ENCODE results near the gene PRRT2. TPM values are rescaled to one million over a fixed set of nuclear protein-coding genes. Genes with fewer than 3 reads are reported as not detected.
"Not testable (repeated sequence)": the region's sequence is repeated elsewhere in the genome, so short reads cannot be mapped to it uniquely, and the experiment has no call there.

The PRRT2 gene
- total RNA-seq, 1 donor from 2014 or later: 0.35 TPM

DNA sequence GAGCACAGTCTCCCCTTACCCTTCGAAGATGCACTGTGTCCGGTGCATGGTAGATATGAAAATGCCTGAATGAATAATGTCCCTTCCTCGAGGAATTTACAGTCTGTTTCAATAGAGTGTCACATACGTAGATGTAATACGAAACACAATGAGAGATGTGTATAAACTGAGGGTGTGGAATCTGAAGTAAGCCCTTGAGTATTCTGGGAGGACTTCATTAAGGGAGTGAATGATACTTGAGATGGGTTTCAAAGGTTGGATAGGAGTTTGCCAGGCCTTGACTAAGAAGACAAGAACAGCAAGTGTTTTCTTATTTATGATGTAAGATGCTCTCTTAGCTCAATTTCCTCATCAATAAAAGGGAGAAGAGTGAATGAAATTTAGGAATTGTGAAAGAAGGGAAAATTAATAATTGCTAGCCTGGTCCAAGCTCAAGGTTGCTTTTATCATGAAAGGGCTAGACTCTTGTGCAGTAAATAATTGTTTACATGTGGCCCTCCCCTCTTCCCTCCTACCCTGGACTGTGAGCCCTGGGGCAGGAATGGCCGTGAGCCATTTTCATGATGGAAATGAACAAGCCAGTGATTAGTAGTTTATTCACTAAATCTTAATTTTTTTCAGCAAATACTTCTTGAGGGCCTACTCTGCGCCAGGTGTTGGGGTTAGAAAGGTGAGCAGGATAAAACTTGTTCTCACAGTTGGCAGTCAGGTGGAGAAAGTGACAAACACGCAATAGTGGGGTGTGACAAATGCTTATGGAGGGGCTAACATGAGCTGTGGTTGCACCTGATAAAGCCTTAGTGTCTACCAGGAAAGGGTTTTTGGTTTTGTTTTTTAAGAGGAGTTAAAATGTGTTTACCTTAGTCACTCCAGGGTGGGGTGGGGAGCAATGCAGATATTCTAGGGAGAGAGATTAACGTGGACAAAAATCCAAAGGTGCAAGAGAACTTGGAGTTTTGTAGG lies 19.9 kb upstream of the PRRT2 start:
- TF ChIP-seq, protein P1, sequence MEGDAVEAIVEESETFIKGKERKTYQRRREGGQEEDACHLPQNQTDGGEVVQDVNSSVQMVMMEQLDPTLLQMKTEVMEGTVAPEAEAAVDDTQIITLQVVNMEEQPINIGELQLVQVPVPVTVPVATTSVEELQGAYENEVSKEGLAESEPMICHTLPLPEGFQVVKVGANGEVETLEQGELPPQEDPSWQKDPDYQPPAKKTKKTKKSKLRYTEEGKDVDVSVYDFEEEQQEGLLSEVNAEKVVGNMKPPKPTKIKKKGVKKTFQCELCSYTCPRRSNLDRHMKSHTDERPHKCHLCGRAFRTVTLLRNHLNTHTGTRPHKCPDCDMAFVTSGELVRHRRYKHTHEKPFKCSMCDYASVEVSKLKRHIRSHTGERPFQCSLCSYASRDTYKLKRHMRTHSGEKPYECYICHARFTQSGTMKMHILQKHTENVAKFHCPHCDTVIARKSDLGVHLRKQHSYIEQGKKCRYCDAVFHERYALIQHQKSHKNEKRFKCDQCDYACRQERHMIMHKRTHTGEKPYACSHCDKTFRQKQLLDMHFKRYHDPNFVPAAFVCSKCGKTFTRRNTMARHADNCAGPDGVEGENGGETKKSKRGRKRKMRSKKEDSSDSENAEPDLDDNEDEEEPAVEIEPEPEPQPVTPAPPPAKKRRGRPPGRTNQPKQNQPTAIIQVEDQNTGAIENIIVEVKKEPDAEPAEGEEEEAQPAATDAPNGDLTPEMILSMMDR (conservative IDR thresholded peaks at IDR 0.05; ENCODE audit: low read depth, low read length): no peak
- DNase-seq (ENCODE audit: low read depth): no peak
- peak overlapping the region; percentile 97 for H3K4me3 ChIP-seq (ENCODE audit: low read depth, low read length)

DNA sequence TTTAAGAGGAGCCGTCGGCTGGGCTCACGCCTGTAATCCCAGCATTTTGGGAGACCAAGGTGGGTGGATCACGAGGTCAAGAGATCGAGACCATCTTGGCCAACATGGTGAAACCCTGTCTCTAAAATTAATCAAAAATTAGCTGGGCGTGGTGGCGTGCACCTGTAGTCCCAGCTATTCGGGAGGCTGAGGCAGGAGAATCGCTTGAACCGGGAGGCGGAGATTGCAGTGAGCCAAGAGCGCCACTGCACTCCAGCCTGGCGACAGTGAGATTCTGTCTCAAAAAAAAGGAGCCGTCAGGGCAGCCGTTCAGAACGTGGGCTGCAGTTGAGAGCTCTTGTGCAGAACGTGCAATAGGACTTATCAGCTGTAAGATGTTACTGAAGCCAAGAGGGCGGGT lies 18.8 kb upstream of the PRRT2 start:
- not testable (repeated sequence) for H3K4me3 ChIP-seq (ENCODE audit: low read depth, low read length); DNase-seq (ENCODE audit: low read depth)

DNA sequence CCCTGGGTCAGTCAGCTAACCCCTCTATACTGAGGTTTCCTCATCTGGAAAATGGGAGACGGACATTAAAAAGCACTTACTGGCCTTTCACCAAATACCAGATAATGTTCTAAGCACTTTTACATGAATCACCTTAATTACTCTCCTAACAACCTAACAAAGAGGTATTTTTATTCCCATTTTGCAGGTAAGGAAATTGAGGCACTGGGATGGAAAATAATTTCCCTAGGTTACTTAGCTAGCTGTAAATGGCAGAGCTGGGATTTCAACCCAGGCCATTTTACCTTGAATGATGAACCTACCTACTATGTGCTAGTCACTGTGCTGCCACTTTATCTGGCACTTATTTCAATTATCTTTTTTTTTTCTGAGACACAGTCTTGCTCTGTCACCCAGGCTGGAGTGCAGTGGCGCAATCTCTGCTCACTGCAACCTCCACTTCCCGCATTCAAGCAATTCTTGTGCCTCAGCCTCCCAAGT lies 17.7 kb upstream of the PRRT2 start:
- H3K4me3 ChIP-seq (ENCODE audit: low read depth, low read length): no peak overlapping the region
- TF ChIP-seq, protein P1 (conservative IDR thresholded peaks at IDR 0.05; ENCODE audit: low read depth, low read length): no peak
- no peak for DNase-seq (ENCODE audit: low read depth)

DNA sequence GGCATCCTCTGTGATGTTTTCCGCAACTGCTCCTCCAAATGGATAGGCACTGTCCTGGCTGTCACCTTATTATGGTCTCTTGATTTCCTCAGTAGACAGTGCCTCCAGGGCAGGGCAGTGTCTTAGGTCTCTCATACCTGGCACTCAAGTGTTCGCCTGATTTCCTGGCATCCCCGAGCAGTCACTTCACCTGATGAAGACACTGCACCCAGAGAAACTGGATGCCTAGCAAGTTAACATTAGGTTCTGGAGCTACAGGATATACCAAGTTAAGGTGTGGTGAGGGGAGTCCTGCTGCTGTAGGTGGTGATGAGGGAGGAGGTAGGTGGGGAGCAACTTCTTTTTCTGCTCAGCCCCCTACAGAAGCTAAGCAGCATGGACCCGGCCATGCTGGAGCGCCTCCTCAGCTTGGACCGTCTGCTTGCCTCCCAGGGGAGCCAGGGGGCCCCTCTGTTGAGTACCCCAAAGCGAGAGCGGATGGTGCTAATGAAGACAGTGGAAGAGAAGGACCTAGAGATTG lies 9.5 kb upstream of the PRRT2 start:
- no peak for DNase-seq (ENCODE audit: low read depth)

DNA sequence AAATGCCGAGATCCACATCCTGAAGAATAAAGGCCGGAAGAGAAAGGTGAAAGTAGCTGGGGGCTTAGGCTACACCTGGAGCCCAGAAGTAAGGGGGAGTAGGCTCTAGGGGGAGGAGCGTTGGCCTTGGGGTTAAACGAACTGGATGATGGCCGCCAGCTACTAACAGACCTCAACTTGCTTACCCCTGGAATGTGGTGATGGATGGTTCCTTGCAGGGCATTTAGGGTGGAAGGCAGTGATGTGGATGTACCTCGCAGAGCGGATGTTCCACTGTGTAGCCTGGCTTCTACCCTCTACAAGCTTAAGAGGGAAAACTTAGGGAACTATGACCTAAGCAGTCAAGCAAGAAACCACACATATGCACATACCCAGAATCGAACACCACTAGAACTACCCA lies 8.0 kb upstream of the PRRT2 start:
- H3K4me3 ChIP-seq (ENCODE audit: low read depth, low read length): peak overlapping the region; percentile 81
- TF ChIP-seq, protein P1 (conservative IDR thresholded peaks at IDR 0.05; ENCODE audit: low read depth, low read length): no peak
- no peak for DNase-seq (ENCODE audit: low read depth)

More for the DNA sequence above, 9.5 kb upstream of the PRRT2 start:
- TF ChIP-seq, protein P1 (conservative IDR thresholded peaks at IDR 0.05; ENCODE audit: low read depth, low read length): no peak
- no peak overlapping the region for H3K4me3 ChIP-seq (ENCODE audit: low read depth, low read length)

DNA sequence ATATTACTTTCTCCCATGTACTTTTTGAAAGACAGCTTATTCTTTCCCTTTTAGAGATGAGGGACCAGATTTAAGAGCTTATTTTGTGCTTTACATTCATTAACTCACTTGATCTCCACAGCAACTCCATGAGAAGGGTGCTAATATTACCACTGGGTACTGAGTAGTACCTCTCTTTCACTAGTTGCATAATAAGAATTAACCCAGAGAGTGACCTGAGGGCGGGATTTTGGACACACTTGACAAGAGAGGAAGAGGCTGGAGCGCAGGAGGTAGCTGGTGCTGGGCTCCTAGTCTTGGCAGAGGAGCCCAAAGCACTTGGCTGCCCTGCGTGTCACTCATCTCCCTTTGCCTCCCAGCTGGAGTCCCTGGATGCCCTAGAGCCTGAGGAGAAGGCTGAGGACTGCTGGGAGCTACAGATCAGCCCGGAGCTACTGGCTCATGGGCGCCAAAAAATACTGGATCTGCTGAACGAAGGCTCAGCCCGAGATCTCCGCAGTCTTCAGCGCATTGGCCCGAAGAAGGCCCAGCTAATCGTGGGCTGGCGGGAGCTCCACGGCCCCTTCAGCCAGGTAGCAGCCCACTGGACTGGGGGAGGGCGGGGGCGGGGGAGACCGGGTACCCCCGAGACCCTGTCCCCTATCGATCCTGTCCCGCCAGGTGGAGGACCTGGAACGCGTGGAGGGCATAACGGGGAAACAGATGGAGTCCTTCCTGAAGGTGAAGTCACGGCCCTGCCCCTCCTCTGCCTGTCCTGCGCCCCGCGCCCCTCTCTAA lies 7.3 kb upstream of the PRRT2 start:
- DNase-seq (ENCODE audit: low read depth): no peak
- peak overlapping the region; percentile 81 for H3K4me3 ChIP-seq (ENCODE audit: low read depth, low read length)
- TF ChIP-seq, protein P1 (conservative IDR thresholded peaks at IDR 0.05; ENCODE audit: low read depth, low read length): no peak

Measured in epithelial cell of proximal tubule (primary cell).